Neural cell (in vitro differentiated cells): ENCODE data around the gene PPP2R2B. TPM values are rescaled to one million over a fixed set of nuclear protein-coding genes. Genes with fewer than 3 reads are reported as not detected.

Source experiments
- H2AFZ ChIP-seq: fragments of 200-600, 300-800 bp; sonication (generic), shearing (Covaris generic); 2 replicates; pipeline ENCODE4 v1.6.0; 2014; ENCODE audit warnings: low read depth, mild to moderate bottlenecking, antibody characterized with exemption, low read length, moderate library complexity
- H3F3A ChIP-seq: fragments of 200-600 bp; shearing (Covaris generic); 2 replicates; pipeline ENCODE4 v1.6.1; 2016; ENCODE audit warnings: mild to moderate bottlenecking, moderate library complexity, mixed read lengths, antibody characterized with exemption, low read length; ENCODE audit not compliant: insufficient read depth, poor library complexity, severe bottlenecking
- H3K27ac ChIP-seq: fragments of 200-600, 300-800 bp; sonication (generic), shearing (Covaris generic); 2 replicates; pipeline ENCODE4 v1.5.1; 2014; ENCODE audit warnings: mild to moderate bottlenecking, low read length, moderate library complexity
- H3K27me3 ChIP-seq: fragments of 300-800, 200-600 bp; sonication (generic), shearing (Covaris generic); 2 replicates; pipeline ENCODE4 v1.6.0; 2014; ENCODE audit warnings: mild to moderate bottlenecking, low read depth, low read length, moderate library complexity; ENCODE audit not compliant: insufficient read depth
- H3K36me3 ChIP-seq: fragments of 300-800, 200-600 bp; sonication (generic), shearing (Covaris generic); 2 replicates; pipeline ENCODE4 v1.5.1; 2014; ENCODE audit warnings: mild to moderate bottlenecking, antibody characterized with exemption, low read length, moderate library complexity; ENCODE audit not compliant: insufficient read depth
- H3K4me2 ChIP-seq: fragments of 300-800, 200-600 bp; sonication (generic), shearing (Covaris generic); 2 replicates; pipeline ENCODE4 v1.6.0; 2014; ENCODE audit warnings: mild to moderate bottlenecking, low read length
- H3K4me3 ChIP-seq: fragments of 300-800, 200-600 bp; sonication (generic), shearing (Covaris generic); 2 replicates; pipeline ENCODE4 v1.5.1; 2014; ENCODE audit warnings: mild to moderate bottlenecking, low read length, moderate library complexity
- H3K79me2 ChIP-seq: fragments of 200-600 bp; shearing (Covaris generic); replicated peaks from 2 replicates; pipeline ENCODE4 v1.6.0; 2014; ENCODE audit warnings: mild to moderate bottlenecking, low read length, moderate library complexity; ENCODE audit not compliant: insufficient read depth
- H3K9ac ChIP-seq: fragments of 300-800, 200-600 bp; sonication (generic), shearing (Covaris generic); 2 replicates; pipeline ENCODE4 v1.6.1; 2016; ENCODE audit warnings: mild to moderate bottlenecking, low read length, mixed read lengths
- H3K9me2 ChIP-seq: fragments of 200-600 bp; shearing (Covaris generic); 2 replicates; pipeline ENCODE4 v1.6.1; 2016; ENCODE audit warnings: mild to moderate bottlenecking, low read length, mixed read lengths; ENCODE audit not compliant: insufficient read depth
- H3K9me3 ChIP-seq: fragments of 200-600, 300-800 bp; sonication (generic), shearing (Covaris generic); 2 replicates; pipeline ENCODE4 v1.6.1; 2016; ENCODE audit warnings: mild to moderate bottlenecking, mixed run types, low read length, moderate library complexity, mixed read lengths
- H4K20me1 ChIP-seq: fragments of 200-600 bp; shearing (Covaris generic); 2 replicates; pipeline ENCODE4 v1.6.1; 2016; ENCODE audit warnings: mild to moderate bottlenecking, mixed run types; ENCODE audit not compliant: insufficient read depth
- EP300 ChIP-seq: fragments of 450-650 bp; conservative IDR thresholded peaks from 2 replicates; pipeline ENCODE4 v1.6.1; 2014; ENCODE audit warnings: antibody characterized with exemption, mild to moderate bottlenecking, moderate library complexity; ENCODE audit not compliant: poor library complexity, severe bottlenecking
- EZH2 ChIP-seq: fragments of 200-600, 300-800 bp; shearing (Covaris generic), sonication (generic); IDR thresholded peaks from 2 replicates; pipeline ENCODE4 v1.6.1; 2014; ENCODE audit warnings: antibody characterized with exemption, low read length, borderline replicate concordance, mild to moderate bottlenecking; ENCODE audit not compliant: insufficient read depth, poor library complexity, severe bottlenecking
- MXI1 ChIP-seq: fragments of 450-650 bp; conservative IDR thresholded peaks from 2 replicates; pipeline ENCODE4 v1.6.1; 2014; ENCODE audit warnings: antibody characterized with exemption, mild to moderate bottlenecking; ENCODE audit not compliant: poor library complexity, severe bottlenecking
- POLR2AphosphoS5 ChIP-seq: IDR thresholded peaks from 2 replicates; pipeline ENCODE4 v1.6.1; 2012
- RAD21 ChIP-seq: fragments of 450-650 bp; conservative IDR thresholded peaks from 2 replicates; pipeline ENCODE4 v1.6.1; 2014; ENCODE audit warnings: antibody characterized with exemption, mild to moderate bottlenecking, moderate library complexity
- SMC3 ChIP-seq: fragments of 450-650 bp; conservative IDR thresholded peaks from 2 replicates; pipeline ENCODE4 v1.6.1; 2014; ENCODE audit warnings: antibody characterized with exemption, mild to moderate bottlenecking, moderate library complexity; ENCODE audit not compliant: poor library complexity
- TAF1 ChIP-seq: IDR thresholded peaks from 2 replicates; pipeline ENCODE4 v1.6.1; 2012; ENCODE audit warnings: low read depth
- polyA plus RNA-seq: library from polyadenylated mRNA; depleted of rRNA; stranded (reverse); fragments of >200 nt; gene quantifications from 2 replicates; pipeline ENCODE4 v1.2.3, GENCODE V29; 2014
- TF ChIP-seq, protein P1 (sequence below): IDR thresholded peaks from 2 replicates; pipeline ENCODE4 v1.6.1; 2012; ENCODE audit warnings: borderline replicate concordance
- TF ChIP-seq, protein P2 (sequence below): fragments of 450-650 bp; IDR thresholded peaks from 2 replicates; pipeline ENCODE4 v1.5.1; 2014; ENCODE audit warnings: antibody characterized with exemption, mild to moderate bottlenecking, moderate library complexity; ENCODE audit not compliant: poor library complexity, severe bottlenecking

The PPP2R2B gene
- polyA plus RNA-seq, 1 donor from 2014 or later, result 250 TPM

DNA sequence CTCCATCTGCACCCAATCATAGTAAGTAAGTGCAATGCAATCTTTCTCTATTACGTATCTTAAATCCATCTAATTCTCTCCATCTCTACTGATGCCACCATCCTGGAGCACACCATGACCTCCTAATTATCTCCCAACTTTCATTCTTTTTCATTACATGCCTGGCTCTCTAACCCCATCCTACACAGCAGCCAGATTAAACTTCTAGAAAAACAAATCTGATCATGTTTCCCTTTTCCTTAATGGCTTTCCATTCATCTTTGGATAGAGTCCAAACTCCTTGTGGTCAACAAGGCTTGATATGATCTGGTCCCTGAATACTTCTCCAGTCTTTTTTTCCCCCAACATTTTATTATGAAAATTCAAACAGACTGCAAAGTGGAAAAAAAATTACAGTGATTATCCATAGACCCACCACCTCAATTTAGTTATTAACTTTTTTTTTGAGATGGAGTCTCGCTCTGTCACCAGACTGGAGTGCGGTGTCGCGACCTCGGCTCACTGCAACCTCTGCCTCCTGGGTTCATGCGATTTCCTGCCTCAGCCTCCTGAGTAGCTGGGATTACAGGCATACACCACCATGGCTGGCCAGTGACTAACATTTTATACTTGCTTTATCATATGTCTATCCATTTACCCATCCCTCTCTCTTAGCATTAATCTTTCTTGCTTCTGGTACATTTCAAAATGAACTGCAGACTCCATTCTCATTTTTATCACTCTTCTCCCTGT is 5.2 kb downstream of the PPP2R2B start:
- Histone ChIP-seq H3K9me2 (no peaks in the 10 kb centered on the region), H2AFZ (no peak overlapping the region), H3K79me2 (peaks cover 96% of the 10 kb centered on the region), H4K20me1 (peaks cover 8% of the 10 kb centered on the region), H3K27me3 (no peaks in the 10 kb centered on the region), H3K9ac (no peak overlapping the region), H3K36me3 (peaks cover 11% of the 10 kb centered on the region), H3K27ac (no peak overlapping the region), H3F3A (no peaks in the 10 kb centered on the region), H3K4me2 (peak overlapping the region; percentile 89), H3K4me3 (peak overlapping the region; percentile 97), H3K9me3 (no peaks in the 10 kb centered on the region)
- TF ChIP-seq EP300 (no peak), SMC3 (no peak), TAF1 (no peak), MXI1 (no peak), EZH2 (no peak), POLR2AphosphoS5 (no peak), RAD21 (no peak)
- TF ChIP-seq, protein P1, sequence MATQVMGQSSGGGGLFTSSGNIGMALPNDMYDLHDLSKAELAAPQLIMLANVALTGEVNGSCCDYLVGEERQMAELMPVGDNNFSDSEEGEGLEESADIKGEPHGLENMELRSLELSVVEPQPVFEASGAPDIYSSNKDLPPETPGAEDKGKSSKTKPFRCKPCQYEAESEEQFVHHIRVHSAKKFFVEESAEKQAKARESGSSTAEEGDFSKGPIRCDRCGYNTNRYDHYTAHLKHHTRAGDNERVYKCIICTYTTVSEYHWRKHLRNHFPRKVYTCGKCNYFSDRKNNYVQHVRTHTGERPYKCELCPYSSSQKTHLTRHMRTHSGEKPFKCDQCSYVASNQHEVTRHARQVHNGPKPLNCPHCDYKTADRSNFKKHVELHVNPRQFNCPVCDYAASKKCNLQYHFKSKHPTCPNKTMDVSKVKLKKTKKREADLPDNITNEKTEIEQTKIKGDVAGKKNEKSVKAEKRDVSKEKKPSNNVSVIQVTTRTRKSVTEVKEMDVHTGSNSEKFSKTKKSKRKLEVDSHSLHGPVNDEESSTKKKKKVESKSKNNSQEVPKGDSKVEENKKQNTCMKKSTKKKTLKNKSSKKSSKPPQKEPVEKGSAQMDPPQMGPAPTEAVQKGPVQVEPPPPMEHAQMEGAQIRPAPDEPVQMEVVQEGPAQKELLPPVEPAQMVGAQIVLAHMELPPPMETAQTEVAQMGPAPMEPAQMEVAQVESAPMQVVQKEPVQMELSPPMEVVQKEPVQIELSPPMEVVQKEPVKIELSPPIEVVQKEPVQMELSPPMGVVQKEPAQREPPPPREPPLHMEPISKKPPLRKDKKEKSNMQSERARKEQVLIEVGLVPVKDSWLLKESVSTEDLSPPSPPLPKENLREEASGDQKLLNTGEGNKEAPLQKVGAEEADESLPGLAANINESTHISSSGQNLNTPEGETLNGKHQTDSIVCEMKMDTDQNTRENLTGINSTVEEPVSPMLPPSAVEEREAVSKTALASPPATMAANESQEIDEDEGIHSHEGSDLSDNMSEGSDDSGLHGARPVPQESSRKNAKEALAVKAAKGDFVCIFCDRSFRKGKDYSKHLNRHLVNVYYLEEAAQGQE, result no peak
- TF ChIP-seq, protein P2, sequence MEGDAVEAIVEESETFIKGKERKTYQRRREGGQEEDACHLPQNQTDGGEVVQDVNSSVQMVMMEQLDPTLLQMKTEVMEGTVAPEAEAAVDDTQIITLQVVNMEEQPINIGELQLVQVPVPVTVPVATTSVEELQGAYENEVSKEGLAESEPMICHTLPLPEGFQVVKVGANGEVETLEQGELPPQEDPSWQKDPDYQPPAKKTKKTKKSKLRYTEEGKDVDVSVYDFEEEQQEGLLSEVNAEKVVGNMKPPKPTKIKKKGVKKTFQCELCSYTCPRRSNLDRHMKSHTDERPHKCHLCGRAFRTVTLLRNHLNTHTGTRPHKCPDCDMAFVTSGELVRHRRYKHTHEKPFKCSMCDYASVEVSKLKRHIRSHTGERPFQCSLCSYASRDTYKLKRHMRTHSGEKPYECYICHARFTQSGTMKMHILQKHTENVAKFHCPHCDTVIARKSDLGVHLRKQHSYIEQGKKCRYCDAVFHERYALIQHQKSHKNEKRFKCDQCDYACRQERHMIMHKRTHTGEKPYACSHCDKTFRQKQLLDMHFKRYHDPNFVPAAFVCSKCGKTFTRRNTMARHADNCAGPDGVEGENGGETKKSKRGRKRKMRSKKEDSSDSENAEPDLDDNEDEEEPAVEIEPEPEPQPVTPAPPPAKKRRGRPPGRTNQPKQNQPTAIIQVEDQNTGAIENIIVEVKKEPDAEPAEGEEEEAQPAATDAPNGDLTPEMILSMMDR, result no peak

DNA sequence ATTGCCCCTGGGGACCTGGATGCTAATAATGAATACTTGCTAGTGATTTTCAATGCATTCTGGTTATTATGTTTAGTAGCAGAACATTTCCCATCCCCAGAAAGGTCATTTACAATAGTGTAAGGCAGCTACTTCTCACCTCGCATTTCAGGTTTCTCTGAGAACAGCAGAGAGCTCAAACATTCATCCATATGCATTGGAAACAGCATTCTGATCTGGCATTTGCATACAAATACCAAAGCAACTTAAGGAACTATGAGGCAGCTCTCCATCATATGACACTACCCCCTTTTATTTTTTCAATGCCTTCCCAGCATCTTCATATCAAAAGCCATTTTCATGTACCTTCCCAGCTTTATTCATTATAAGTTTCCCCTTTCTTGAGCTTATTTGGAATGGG is 6.4 kb downstream of the PPP2R2B start:
- TF ChIP-seq POLR2AphosphoS5 (no peak), TAF1 (no peak), EZH2 (no peak), RAD21 (no peak), MXI1 (no peak), EP300 (no peak), SMC3 (no peak)
- TF ChIP-seq, protein P2, result no peak
- TF ChIP-seq, protein P1, result no peak
- peak overlapping the region; percentile 97 for H3K4me3 ChIP-seq
- H4K20me1 ChIP-seq, result peaks cover 8% of the 10 kb centered on the region
- no peaks in the 10 kb centered on the region for H3F3A ChIP-seq
- peaks cover 11% of the 10 kb centered on the region for H3K36me3 ChIP-seq
- H3K9ac ChIP-seq, result no peak overlapping the region
- H3K79me2 ChIP-seq, result peaks cover 98% of the 10 kb centered on the region
- no peaks in the 10 kb centered on the region for H3K9me2 ChIP-seq
- peak overlapping the region; percentile 30 for H3K4me2 ChIP-seq
- no peak overlapping the region for H3K27ac ChIP-seq
- H3K27me3 ChIP-seq, result no peaks in the 10 kb centered on the region
- H2AFZ ChIP-seq, result no peak overlapping the region
- no peaks in the 10 kb centered on the region for H3K9me3 ChIP-seq
